Measurements from ENCODE around the gene CPAMD8.
"Not testable (repeated sequence)": the region's sequence is repeated elsewhere in the genome, so short reads cannot be mapped to it uniquely, and the experiment has no call there.

Gene CPAMD8

DNA sequence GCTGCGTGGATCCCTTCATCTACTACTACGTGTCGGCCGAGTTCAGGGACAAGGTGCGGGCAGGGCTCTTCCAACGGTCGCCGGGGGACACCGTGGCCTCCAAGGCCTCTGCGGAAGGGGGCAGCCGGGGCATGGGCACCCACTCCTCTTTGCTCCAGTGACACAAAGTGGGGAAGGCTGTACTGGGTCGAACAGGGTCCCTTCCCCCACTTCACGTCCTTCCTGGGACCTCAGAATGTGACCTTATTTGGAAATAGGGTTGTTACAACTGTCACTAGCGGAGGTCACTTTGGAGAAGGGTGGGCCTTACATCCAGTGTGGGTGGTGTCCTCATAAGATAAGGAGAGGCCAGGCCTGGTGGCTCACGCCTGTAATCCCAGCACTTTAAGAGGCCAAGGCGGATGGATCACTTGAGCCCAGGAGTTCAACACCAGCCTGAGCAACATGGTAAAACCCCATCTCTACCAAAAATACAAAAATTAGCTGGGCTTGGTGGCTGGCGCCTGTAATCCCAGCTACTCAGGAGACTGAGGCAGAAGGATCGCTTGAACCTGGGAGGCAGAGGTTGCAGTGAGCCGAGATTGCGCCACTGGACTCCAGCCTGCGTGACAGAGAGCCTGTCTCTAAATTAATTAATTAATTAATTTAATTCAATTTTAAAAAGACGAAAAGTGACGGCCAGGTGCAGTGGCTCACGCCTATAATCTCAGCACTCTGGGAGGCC, 136.0 kb downstream of the CPAMD8 start:
- DNase-seq: no peak

DNA sequence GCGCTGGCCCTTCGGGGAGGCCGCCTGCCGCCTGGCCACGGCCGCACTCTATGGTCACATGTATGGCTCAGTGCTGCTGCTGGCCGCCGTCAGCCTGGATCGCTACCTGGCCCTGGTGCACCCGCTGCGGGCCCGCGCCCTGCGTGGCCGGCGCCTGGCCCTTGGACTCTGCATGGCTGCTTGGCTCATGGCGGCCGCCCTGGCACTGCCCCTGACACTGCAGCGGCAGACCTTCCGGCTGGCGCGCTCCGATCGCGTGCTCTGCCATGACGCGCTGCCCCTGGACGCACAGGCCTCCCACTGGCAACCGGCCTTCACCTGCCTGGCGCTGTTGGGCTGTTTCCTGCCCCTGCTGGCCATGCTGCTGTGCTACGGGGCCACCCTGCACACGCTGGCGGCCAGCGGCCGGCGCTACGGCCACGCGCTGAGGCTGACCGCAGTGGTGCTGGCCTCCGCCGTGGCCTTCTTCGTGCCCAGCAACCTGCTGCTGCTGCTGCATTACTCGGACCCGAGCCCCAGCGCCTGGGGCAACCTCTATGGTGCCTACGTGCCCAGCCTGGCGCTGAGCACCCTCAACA, 136.6 kb downstream of the CPAMD8 start:
- DNase-seq: no peak

DNA sequence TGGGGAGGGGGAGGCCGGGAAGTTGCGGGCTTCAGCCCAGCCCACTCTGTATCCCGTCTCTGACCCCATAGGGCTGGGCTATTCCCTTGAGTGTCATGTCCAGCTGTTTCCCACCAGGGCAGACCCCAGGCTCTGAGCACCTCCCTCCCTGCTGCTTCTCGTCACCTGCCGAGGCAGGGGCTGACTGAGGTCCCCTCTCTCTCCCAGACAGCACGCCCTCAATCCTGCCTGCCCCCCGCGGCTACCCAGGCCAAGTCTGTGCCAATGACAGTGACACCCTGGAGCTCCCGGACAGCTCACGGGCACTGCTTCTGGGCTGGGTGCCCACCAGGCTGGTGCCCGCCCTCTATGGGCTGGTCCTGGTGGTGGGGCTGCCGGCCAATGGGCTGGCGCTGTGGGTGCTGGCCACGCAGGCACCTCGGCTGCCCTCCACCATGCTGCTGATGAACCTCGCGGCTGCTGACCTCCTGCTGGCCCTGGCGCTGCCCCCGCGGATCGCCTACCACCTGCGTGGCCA, 137.2 kb downstream of the CPAMD8 start:
- DNase-seq: no peak

GRCh38 chr19:16888629-16889365, 137.8 kb downstream of the CPAMD8 start, which contains the start of gene F2RL3:
F2RL3 (plus strand) TSS chr19:16888999; CDS start chr19:16889190, 191 bp downstream.
- peak; percentile 48 for DNase-seq

- no peak for DNase-seq
Observed at GRCh38 chr19:16887353-16888265, 139.0 kb downstream of the CPAMD8 start.

- no peak for DNase-seq
Observed at GRCh38 chr19:16886305-16886880, 140.2 kb downstream of the CPAMD8 start.

- DNase-seq: no peak
Observed at GRCh38 chr19:16885166-16885565, 141.4 kb downstream of the CPAMD8 start.

DNA sequence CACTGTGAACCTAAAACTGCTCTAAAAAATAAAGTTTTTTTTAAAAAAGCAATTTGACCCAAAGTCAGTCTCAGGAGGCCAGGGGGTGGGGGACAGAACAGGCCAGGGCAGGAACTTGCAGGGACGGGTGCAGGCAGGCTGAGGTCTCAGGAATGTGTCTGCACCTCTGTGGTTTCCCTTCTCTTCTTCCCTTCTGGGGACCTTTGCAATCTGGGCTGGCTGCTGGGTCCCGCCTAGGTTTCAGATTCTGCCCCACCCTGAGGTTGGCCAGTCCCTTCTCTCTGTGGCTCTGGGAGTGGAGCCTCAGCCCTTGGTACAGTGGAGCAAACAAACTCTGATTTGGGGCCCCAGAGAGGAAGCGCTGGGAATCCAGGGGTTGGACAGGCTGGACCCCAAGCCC, 143.1 kb downstream of the CPAMD8 start:
- DNase-seq: no peak

- DNase-seq: no peak
Observed at GRCh38 chr19:16882146-16882545, 144.5 kb downstream of the CPAMD8 start.

DNA sequence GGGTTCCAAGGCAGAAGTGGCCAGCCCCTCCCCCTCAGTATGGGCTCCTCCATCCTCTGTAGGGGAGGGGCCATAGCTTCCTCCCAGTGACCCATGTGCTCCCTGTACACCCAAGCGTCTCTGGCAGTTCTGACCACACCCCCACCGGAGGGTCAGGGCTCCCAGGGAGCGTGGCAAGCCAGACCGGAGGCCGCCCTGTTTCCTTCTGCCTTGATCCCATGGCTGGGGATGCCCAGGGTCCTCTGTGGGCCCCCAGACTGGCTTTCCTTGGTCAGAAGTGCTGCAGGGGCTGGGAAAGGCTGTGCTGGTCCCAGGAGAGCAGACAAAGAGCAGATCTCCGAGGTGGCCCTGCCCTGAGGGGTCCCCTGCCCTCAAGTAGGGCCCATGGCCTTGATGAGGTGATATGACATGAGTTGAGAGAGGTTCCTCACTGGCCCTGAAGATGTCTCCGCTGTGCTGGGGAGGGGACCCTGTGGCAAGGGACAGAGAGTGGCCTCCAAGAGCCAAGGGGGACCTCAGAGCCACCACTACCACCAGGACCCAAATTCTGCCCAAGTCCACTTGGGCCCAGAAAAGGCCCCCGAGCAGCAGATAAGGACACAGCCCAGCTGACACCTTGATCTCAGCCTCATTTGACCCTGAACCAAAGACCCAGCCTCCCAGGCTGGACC, 145.6 kb downstream of the CPAMD8 start:
- DNase-seq: no peak

DNA sequence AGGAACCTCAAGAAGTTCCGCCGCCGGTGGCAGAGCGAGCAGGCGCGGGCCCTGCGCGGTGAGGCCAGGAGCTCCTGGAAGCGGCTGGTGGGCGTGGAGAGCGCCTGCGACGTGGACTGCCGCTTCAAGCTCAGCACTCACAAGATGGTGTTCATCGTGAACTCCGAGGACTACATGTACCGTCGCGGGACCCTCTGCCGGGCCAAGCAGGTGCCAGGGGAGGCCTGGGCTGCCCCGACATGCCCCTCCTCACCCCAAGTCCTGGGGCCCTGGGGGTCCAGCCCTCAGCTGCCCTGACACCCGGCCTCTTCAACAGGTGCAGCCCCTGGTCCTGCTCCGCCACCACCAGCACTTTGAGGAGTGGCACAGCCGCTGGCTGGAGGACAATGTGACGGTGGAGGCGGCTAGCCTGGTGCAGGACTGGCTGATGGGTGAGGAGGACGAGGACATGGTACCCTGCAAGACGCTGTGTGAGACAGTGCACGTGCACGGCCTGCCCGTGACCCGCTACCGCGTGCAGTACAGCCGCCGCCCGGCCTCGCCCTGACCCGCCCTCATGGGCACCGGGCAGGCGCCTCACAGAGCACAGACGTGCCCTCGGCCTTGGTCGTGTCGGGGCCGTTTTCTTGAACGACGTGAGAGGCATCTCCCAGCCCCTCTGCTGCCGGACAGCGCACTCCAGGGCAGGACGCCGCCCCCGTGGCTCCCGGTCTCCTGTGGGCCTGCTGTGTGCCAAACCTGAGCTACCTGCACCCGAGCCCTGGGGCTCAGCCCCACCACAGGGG, 148.2 kb downstream of the CPAMD8 start:
- DNase-seq: no peak

DNA sequence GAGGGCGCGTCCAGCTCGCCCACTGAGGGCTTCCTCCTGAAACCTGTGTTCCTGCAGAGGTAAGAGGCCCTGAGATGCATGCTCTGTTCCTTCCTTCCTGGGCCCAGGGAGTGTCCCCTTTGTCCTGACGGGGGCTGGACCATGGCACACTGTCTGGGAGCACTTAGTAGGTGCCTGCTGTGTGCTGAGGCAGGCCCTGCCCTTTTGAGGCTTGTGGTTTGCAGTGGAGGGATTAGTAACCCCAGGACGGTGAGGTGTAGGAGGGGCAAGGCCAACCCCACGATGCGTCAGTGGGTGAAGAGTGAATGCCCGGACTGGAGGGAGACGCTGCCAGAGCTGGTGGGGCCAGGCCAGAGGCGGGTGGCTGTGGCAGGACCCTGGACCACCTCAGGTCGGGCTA, 149.0 kb downstream of the CPAMD8 start:
- DNase-seq: no peak

- DNase-seq: no peak
Observed at GRCh38 chr19:16876904-16877361, 149.7 kb downstream of the CPAMD8 start.

DNA sequence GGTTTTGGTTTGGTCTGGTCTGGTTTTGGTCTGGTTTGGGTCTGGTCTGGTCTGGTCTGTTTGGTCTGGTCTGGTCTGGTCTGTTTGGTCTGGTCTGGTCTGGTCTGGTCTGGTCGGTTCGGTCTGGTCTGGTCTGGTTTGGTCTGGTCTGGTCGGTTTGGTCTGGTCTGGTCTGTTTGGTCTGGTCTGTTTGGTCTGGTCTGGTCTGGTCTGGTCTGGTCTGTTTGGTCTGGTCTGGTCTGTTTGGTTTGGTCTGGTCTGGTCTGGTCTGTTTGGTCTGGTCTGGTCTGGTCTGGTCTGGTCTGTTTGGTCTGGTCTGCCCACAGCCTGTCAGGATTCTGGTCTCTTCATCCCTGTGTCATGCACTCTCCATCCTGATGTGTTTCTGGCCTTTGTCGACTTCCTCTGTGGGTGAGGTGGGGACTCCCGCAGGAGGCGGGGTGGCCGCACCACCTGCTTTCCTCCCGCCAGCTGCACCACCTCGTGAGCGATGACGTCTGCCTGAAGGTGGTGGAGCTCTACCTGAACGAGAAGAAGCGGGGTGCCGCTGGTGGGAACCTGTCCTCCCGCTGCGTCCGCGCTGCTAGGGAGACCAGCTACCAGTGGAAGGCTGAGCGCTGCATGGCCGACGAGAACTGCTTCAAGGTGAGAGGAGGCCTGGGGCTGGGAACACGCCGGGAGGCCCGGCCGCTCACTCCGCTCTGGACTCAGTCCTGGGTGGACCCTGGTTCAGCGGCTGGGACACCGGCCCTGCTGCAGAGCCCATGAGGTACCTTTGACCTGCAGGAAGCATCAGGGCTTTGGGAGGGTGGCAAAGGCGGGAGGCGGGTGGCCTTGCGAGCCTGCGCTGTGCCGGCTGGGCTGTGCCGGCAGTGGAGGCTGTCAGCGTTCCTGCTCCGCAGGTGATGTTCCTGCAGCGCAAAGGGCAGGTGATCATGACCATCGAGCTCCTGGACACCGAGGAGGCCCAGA, 150.7 kb downstream of the CPAMD8 start:
- DNase-seq: no peak

DNA sequence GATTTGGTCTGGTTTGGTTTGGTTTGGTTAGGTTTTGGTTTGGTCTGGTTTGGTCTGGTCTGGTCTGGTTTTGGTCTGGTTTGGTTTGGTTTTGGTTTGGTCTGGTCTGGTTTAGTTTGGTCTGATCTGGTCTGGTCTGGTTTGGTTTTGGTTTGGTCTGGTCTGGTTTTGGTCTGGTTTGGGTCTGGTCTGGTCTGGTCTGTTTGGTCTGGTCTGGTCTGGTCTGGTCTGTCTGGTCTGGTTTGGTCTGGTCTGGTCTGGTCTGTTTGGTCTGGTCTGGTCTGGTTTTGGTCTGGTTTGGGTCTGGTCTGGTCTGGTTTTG, 151.7 kb downstream of the CPAMD8 start:
- DNase-seq: not testable (repeated sequence)

- DNase-seq: no peak
Observed at GRCh38 chr19:16874250-16874977, 152.2 kb downstream of the CPAMD8 start.

DNA sequence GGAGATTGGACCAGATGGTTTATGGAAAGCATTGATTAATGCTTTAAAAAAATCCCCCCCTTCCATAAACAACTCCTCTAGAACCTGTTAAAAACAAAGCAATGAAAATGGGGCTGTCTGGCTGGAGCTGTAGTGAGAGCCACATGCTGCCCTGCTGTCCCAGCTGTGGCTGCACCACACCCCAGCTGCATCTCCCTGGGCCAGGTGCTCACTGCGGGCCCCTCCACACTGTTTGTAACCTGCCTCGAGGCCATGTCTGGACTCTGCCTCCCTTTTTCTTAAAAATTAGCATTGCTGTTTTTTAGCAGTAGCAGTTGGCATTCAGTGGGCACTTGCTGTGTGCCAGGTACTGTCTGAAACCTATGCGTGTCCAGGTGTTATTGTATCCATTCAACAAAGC, 153.0 kb downstream of the CPAMD8 start:
- no peak for DNase-seq

DNA sequence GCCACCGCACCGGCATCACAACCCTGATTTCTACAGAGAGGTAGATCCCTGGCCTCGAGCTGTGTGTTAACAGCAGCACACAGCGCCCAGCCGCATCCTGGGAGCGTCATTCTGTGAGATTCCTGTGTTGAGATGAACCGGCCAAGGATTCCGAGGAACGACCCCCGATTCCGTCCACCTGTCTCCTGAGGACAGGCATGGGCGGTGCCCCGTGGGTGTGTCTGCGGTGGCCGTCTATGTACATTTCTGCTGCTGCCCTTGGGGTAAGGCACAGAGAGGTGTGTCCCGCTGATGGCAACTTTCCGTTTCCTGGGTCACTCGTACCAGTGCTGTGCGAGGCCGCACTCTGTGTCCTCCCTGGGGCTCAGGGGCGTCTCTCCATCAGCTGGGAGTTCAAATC, 153.9 kb downstream of the CPAMD8 start:
- no peak for DNase-seq

GRCh38 chr19:16871871-16872270, 154.7 kb downstream of the CPAMD8 start:
- DNase-seq: no peak

Data from KG1 (cell line).